Measurements from ENCODE around the gene SUPT6H.

DNA sequence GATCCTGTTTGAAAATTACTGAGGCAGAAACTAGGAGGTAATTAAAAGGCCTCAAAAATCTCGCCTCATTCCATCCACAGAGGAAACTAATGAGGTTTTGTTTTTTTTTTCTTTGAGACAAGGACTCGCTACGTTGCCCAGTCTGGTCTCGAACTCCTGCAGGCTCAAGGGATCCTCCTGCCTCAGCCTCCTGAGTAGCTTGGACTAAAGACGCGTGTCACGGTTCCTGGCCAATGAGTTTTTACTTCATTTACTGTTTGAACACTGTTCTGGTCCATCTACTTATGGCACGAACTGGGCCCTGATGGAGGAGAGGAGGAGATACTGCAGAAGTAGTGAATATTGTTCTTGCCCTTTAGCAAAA lies 16.4 kb upstream of the SUPT6H start:
- TF ChIP-seq ZNF274 (IDR thresholded peaks at IDR 0.05; ENCODE audit: borderline replicate concordance, extremely low read depth, low read length) = no peak
- no peak for TF ChIP-seq POLR2AphosphoS5 (IDR thresholded peaks at IDR 0.05; ENCODE audit: low read depth, low read length)
- TF ChIP-seq, protein P1, sequence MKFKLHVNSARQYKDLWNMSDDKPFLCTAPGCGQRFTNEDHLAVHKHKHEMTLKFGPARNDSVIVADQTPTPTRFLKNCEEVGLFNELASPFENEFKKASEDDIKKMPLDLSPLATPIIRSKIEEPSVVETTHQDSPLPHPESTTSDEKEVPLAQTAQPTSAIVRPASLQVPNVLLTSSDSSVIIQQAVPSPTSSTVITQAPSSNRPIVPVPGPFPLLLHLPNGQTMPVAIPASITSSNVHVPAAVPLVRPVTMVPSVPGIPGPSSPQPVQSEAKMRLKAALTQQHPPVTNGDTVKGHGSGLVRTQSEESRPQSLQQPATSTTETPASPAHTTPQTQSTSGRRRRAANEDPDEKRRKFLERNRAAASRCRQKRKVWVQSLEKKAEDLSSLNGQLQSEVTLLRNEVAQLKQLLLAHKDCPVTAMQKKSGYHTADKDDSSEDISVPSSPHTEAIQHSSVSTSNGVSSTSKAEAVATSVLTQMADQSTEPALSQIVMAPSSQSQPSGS (IDR thresholded peaks at IDR 0.05; ENCODE audit: low read length) = no peak
- TF ChIP-seq, protein P2, sequence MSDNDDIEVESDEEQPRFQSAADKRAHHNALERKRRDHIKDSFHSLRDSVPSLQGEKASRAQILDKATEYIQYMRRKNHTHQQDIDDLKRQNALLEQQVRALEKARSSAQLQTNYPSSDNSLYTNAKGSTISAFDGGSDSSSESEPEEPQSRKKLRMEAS (IDR thresholded peaks at IDR 0.05) = no peak
- TF ChIP-seq SRF (IDR thresholded peaks at IDR 0.05; ENCODE audit: low read depth, low read length) = no peak
- no peak for TF ChIP-seq GABPA (IDR thresholded peaks at IDR 0.05; ENCODE audit: borderline replicate concordance, insufficient read depth, low read length)
- TF ChIP-seq BACH1 (IDR thresholded peaks at IDR 0.05; ENCODE audit: low read length) = no peak
- TF ChIP-seq RAD21 (IDR thresholded peaks at IDR 0.05 in 1 of 2, conservative IDR thresholded peaks at IDR 0.05 in 1 of 2; ENCODE audit: low read depth in 2 of 2, low read length in 2 of 2) = no peak
- no peak for TF ChIP-seq EZH2 (IDR thresholded peaks at IDR 0.05; ENCODE audit: low read depth, low read length, severe bottlenecking)
- TF ChIP-seq, protein P3, sequence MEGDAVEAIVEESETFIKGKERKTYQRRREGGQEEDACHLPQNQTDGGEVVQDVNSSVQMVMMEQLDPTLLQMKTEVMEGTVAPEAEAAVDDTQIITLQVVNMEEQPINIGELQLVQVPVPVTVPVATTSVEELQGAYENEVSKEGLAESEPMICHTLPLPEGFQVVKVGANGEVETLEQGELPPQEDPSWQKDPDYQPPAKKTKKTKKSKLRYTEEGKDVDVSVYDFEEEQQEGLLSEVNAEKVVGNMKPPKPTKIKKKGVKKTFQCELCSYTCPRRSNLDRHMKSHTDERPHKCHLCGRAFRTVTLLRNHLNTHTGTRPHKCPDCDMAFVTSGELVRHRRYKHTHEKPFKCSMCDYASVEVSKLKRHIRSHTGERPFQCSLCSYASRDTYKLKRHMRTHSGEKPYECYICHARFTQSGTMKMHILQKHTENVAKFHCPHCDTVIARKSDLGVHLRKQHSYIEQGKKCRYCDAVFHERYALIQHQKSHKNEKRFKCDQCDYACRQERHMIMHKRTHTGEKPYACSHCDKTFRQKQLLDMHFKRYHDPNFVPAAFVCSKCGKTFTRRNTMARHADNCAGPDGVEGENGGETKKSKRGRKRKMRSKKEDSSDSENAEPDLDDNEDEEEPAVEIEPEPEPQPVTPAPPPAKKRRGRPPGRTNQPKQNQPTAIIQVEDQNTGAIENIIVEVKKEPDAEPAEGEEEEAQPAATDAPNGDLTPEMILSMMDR (IDR thresholded peaks at IDR 0.05; ENCODE audit: control extremely low read depth in 1 of 3, insufficient read depth in 1 of 3, low read depth in 1 of 3, low read length in 3 of 3) = no peak
- TF ChIP-seq CHD1 (IDR thresholded peaks at IDR 0.05; ENCODE audit: low read depth, low read length) = no peak
- TF ChIP-seq, protein P4, sequence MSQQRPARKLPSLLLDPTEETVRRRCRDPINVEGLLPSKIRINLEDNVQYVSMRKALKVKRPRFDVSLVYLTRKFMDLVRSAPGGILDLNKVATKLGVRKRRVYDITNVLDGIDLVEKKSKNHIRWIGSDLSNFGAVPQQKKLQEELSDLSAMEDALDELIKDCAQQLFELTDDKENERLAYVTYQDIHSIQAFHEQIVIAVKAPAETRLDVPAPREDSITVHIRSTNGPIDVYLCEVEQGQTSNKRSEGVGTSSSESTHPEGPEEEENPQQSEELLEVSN (IDR thresholded peaks at IDR 0.05) = no peak
- no peak for TF ChIP-seq NANOG (IDR thresholded peaks at IDR 0.05; ENCODE audit: insufficient read depth, low read depth, low read length, poor library complexity, severe bottlenecking)
- TF ChIP-seq POLR2A (IDR thresholded peaks at IDR 0.05; ENCODE audit: control extremely low read depth in 1 of 2, low read depth in 2 of 2, low read length in 2 of 2) = no peak

All from H1 (cell line).